GM19099 (cell line): ENCODE measurements around the gene CAMLG.

Experiments
- POLR2A ChIP-seq: IDR thresholded peaks from 3 replicates; pipeline ENCODE4 v1.6.1; 2011; ENCODE audit warnings: low read depth; ENCODE audit not compliant: insufficient read length; ENCODE audit errors: extremely low read depth

The CAMLG gene

GRCh38 chr5:134769206-134769605, 30.9 kb downstream of the CAMLG start:
- no peak for TF ChIP-seq POLR2A

- TF ChIP-seq POLR2A: no peak
Measured at GRCh38 chr5:134772461-134773125, 34.2 kb downstream of the CAMLG start.

GRCh38 chr5:134777366-134777765, 39.0 kb downstream of the CAMLG start:
- TF ChIP-seq POLR2A: no peak

GRCh38 chr5:134784241-134784920, 46.0 kb downstream of the CAMLG start:
- TF ChIP-seq POLR2A: no peak

GRCh38 chr5:134784946-134785620, 46.7 kb downstream of the CAMLG start:
- TF ChIP-seq POLR2A: no peak

GRCh38 chr5:134787692-134788091, 49.3 kb downstream of the CAMLG start:
- no peak for TF ChIP-seq POLR2A

- TF ChIP-seq POLR2A: no peak
Measured at GRCh38 chr5:134791580-134791979, 53.2 kb downstream of the CAMLG start.

DNA sequence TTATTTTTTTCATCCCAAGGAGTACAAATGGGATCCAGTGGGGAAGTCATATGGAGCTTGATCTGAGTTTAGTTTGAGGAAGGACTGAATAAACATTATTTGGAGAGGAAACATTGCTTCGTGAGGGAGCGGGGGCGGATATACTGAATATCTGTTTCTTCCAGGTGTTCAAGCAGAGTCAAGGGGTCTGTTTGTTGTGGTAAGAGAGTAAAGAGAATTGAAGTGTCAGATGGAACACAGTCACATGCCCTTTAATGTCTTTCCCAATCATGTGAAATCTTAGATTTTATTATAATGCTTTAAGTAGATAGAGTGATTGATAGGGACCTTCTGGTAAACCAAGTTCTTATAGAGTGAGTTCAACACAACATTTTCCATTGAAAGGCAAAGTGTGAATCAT, 53.9 kb downstream of the CAMLG start:
- no peak for TF ChIP-seq POLR2A

- TF ChIP-seq POLR2A: no peak
Measured at GRCh38 chr5:134793111-134793510, 54.8 kb downstream of the CAMLG start.

- no peak for TF ChIP-seq POLR2A
Measured at GRCh38 chr5:134794082-134794481, 55.7 kb downstream of the CAMLG start.

DNA sequence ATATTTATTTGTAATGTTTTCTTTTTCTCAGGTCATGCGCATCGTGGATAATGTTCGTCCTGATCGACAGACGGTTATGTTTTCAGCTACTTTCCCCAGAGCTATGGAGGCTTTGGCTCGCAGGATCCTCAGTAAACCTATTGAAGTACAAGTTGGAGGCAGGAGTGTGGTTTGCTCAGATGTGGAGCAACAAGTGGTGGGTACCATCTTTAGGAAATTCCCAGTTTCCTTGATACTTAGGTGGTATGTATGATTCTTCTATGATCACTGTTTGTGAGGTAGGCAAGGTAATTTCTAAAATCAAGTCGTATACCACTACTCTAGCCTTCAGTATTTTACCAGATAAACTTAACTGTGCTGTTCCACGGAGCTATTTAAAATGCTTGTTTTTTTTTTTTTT, 56.5 kb downstream of the CAMLG start:
- no peak for TF ChIP-seq POLR2A

DNA sequence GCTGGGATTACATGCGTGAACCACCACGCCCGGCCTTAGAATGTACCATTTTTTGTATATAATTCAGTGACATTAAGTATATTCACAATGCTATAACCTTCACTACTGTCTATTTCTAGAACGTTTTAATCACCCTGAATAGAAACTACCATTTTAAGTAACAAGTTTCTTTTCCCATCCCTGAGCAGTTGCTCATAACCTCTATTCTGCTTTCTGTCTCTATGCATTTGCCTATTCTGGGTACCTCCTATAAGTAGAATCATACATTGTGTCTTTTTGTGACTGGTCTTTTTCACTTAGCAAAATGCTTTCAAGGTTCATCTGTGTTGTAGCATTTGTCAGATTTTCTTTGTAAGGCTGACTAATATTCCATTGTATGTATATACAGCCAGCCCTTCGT, 60.1 kb downstream of the CAMLG start:
- no peak for TF ChIP-seq POLR2A
